Uterus (tissue), 4 donors: Measurements from ENCODE around the gene ASMTL. TPM values are rescaled to one million over a fixed set of nuclear protein-coding genes. Genes with fewer than 3 reads are reported as not detected.
"Not testable (repeated sequence)": the region's sequence is repeated elsewhere in the genome, so short reads cannot be mapped to it uniquely, and the experiment has no call there.

Experiments
- DNase-seq, 2 donors: peaks; one replicate each; pipeline ENCODE4 v3.0.0-alpha.2; 2019 to 2020
- H3K27ac ChIP-seq, 2 donors: fragments of 200-600 bp; sonication (generic); 1 replicate in 1 of 2; 2 replicates in 1 of 2; pipeline ENCODE4 v1.5.1; 2016 to 2018
- H3K27me3 ChIP-seq, 2 donors: fragments of 200-600 bp; sonication (generic); one replicate each; pipeline ENCODE4 v1.5.1; 2018 to 2019; ENCODE audit warnings: control low read depth in 1 of 2
- H3K36me3 ChIP-seq, 2 donors: fragments of 200-600 bp; sonication (generic); one replicate each; pipeline ENCODE4 v1.5.1; 2019; ENCODE audit warnings: control low read depth in 1 of 2
- H3K4me1 ChIP-seq, 2 donors: fragments of 200-600 bp; sonication (generic); one replicate each; pipeline ENCODE4 v1.5.1; 2018 to 2019; ENCODE audit warnings: control low read depth in 1 of 2
- H3K4me3 ChIP-seq, 2 donors: fragments of 200-600 bp; sonication (generic); 1 replicate in 1 of 2; 2 replicates in 1 of 2; pipeline ENCODE4 v1.5.1; 2018 to 2019; ENCODE audit warnings: mild to moderate bottlenecking in 1 of 2
- H3K9me3 ChIP-seq, 2 donors: fragments of 200-600 bp; sonication (generic); one replicate each; pipeline ENCODE4 v1.5.1; 2019; ENCODE audit warnings: control low read depth in 1 of 2
- CTCF ChIP-seq, 4 experiments: fragments of 200-600 bp in 2 of 4; fragments of 450-650 bp in 2 of 4; sonication (generic) in 2 of 4; IDR thresholded peaks; one replicate each; pipeline ENCODE4 v1.5.1; 2016 to 2019; ENCODE audit warnings: antibody characterized with exemption in 4 of 4, mild to moderate bottlenecking in 2 of 4, moderate library complexity in 1 of 4
- POLR2A ChIP-seq, 2 donors: fragments of 450-650 bp; IDR thresholded peaks; one replicate each; pipeline ENCODE4 v1.6.1; 2016; ENCODE audit warnings: antibody characterized with exemption in 2 of 2, mild to moderate bottlenecking in 1 of 2, moderate library complexity in 1 of 2
- intact Hi-C: fragments of 100-400 bp; cut with DNase I; formaldehyde crosslinking; loops from one replicate; pipeline ENCODE4 v1.15.1; 2023; ENCODE audit warnings: low total_unique reads
- total RNA-seq, 4 donors: library from RNA; depleted of rRNA in 3 of 4; stranded (reverse); fragments of >200 nt in 3 of 4; gene quantifications; one replicate each; pipeline versions ENCODE4 v1.1.0 to v1.2.4, GENCODE V29; 2014 to 2023
- donor health status: DM: yes; HTN: yes; CAD: no.

ASMTL gene
- total RNA-seq, 4 donors from 2014 or later, result 6.4 to 43.5 (median 11.1) TPM

- no peak for DNase-seq
- Histone ChIP-seq H3K27ac (no peak overlapping the region), H3K9me3 (peaks cover 0 to under 1% of the 10 kb centered on the region in 2 donors), H3K4me1 (no peaks in the 10 kb centered on the region), H3K36me3 (no peaks in the 10 kb centered on the region), H3K4me3 (no peak overlapping the region), H3K27me3 (no peaks in the 10 kb centered on the region)
- no peak for TF ChIP-seq CTCF (IDR thresholded peaks at IDR 0.05)
- intact Hi-C loops, result no loop called here
These were observed 35.5 kb downstream of the ASMTL start for GRCh38 chrX:1416965-1417760.

GRCh38 chrX:1416327-1416784 lies 36.4 kb downstream of the ASMTL start:
- Histone ChIP-seq H3K4me1 (no peaks in the 10 kb centered on the region), H3K27me3 (no peaks in the 10 kb centered on the region), H3K36me3 (no peaks in the 10 kb centered on the region), H3K27ac (no peak overlapping the region), H3K9me3 (no peaks in the 10 kb centered on the region), H3K4me3 (no peak overlapping the region)
- intact Hi-C loops, result no loop called here
- no peak for DNase-seq
- TF ChIP-seq POLR2A (IDR thresholded peaks at IDR 0.05) (no peak), CTCF (IDR thresholded peaks at IDR 0.05) (no peak)

GRCh38 chrX:1412551-1413161 lies 40.1 kb downstream of the ASMTL start:
- H3K36me3 ChIP-seq, result no peaks in the 10 kb centered on the region
- no peak for DNase-seq
- no peaks in the 10 kb centered on the region for H3K4me1 ChIP-seq
- no peaks in the 10 kb centered on the region for H3K27me3 ChIP-seq
- no peak for TF ChIP-seq CTCF (IDR thresholded peaks at IDR 0.05)
- no peak for TF ChIP-seq POLR2A (IDR thresholded peaks at IDR 0.05)
- intact Hi-C loops, result no loop called here
- H3K9me3 ChIP-seq, result no peaks in the 10 kb centered on the region
- no peak overlapping the region for H3K4me3 ChIP-seq
- no peak overlapping the region for H3K27ac ChIP-seq

- H3K27me3 ChIP-seq, result no peaks in the 10 kb centered on the region
- H3K4me3 ChIP-seq, result no peak overlapping the region
- no peak for DNase-seq
- TF ChIP-seq POLR2A (IDR thresholded peaks at IDR 0.05) (no peak), CTCF (IDR thresholded peaks at IDR 0.05) (no peak)
- H3K27ac ChIP-seq, result no peak overlapping the region
- no peaks in the 10 kb centered on the region for H3K4me1 ChIP-seq
- no peaks in the 10 kb centered on the region for H3K9me3 ChIP-seq
- no peaks in the 10 kb centered on the region for H3K36me3 ChIP-seq
- intact Hi-C loops, result no loop called here
These were observed 41.4 kb downstream of the ASMTL start for GRCh38 chrX:1411326-1411725.

- Histone ChIP-seq H3K4me1 (no peaks in the 10 kb centered on the region), H3K4me3 (no peak overlapping the region), H3K36me3 (no peaks in the 10 kb centered on the region), H3K9me3 (no peaks in the 10 kb centered on the region), H3K27ac (no peak overlapping the region), H3K27me3 (no peaks in the 10 kb centered on the region)
- intact Hi-C loops, result no loop called here
- TF ChIP-seq POLR2A (IDR thresholded peaks at IDR 0.05), result no peak
- TF ChIP-seq CTCF (IDR thresholded peaks at IDR 0.05), result no peak
- no peak for DNase-seq
These were observed 45.7 kb downstream of the ASMTL start for GRCh38 chrX:1407035-1407434.

- H3K27ac ChIP-seq, H3K9me3 ChIP-seq, intact Hi-C loops, H3K4me1 ChIP-seq, H3K27me3 ChIP-seq, DNase-seq, H3K36me3 ChIP-seq, H3K4me3 ChIP-seq: not testable (repeated sequence)
These were observed 46.9 kb downstream of the ASMTL start for GRCh38 chrX:1405769-1406168.

GRCh38 chrX:1403867-1404266 lies 48.8 kb downstream of the ASMTL start:
- H3K4me1 ChIP-seq, H3K27ac ChIP-seq, H3K9me3 ChIP-seq, H3K36me3 ChIP-seq, H3K4me3 ChIP-seq, DNase-seq, intact Hi-C loops, H3K27me3 ChIP-seq: not testable (repeated sequence)
